ENCODE data around the gene CDKAL1.

GRCh38 chr6:20909621-20910020, 375.4 kb downstream of the CDKAL1 start:
- TF ChIP-seq USF2 (IDR thresholded peaks at IDR 0.05; ENCODE audit: low read length) (no peak), CTCF (IDR thresholded peaks at IDR 0.05; ENCODE audit: control extremely low read depth in 1 of 3, insufficient read depth in 1 of 3, low read depth in 1 of 3, low read length in 3 of 3) (no peak), EP300 (IDR thresholded peaks at IDR 0.05; ENCODE audit: borderline replicate concordance in 1 of 2, low read depth in 2 of 2, low read length in 2 of 2) (no peak), TAF7 (optimal IDR thresholded peaks at IDR 0.05; ENCODE audit: borderline replicate concordance, low read depth, low read length) (no peak), ATF2 (IDR thresholded peaks at IDR 0.05; ENCODE audit: low read length) (no peak)

All from H1 (cell line).